Lower lobe of right lung (tissue), 2 donors: ENCODE measurements around the gene CD81. TPM values are rescaled to one million over a fixed set of nuclear protein-coding genes. Genes with fewer than 3 reads are reported as not detected.
"Not testable (repeated sequence)": the region's sequence is repeated elsewhere in the genome, so short reads cannot be mapped to it uniquely, and the experiment has no call there.

ENCODE experiments used
- ATAC-seq, 2 donors: fragments of 200-7000 bp; cut with Tn5 transposase; one replicate each; pipeline ENCODE4 v1.9.1; 2020 to 2022; ENCODE audit warnings: mild to moderate bottlenecking in 2 of 2, moderate library complexity in 2 of 2
- DNase-seq: peaks from one replicate; pipeline ENCODE4 v3.0.0-alpha.2; 2020
- H3K27ac ChIP-seq: fragments of 200-600 bp; one replicate; pipeline ENCODE4 v1.8.0; 2022
- H3K27me3 ChIP-seq: fragments of 200-600 bp; one replicate; pipeline ENCODE4 v1.8.0; 2022; ENCODE audit warnings: low read depth
- H3K36me3 ChIP-seq: fragments of 200-600 bp; one replicate; pipeline ENCODE4 v1.8.0; 2022; ENCODE audit warnings: mild to moderate bottlenecking
- H3K4me1 ChIP-seq: fragments of 200-600 bp; one replicate; pipeline ENCODE4 v1.8.0; 2022
- H3K4me3 ChIP-seq: fragments of 200-600 bp; one replicate; pipeline ENCODE4 v1.8.0; 2022; ENCODE audit warnings: mild to moderate bottlenecking
- H3K9me3 ChIP-seq: fragments of 200-600 bp; one replicate; pipeline ENCODE4 v1.8.0; 2022
- CTCF ChIP-seq: fragments of 200-600 bp; IDR thresholded peaks from one replicate; pipeline ENCODE4 v1.8.0; 2022; ENCODE audit warnings: antibody characterized with exemption, mild to moderate bottlenecking
- intact Hi-C: fragments of 100-400 bp; cut with DNase I; formaldehyde crosslinking; loops from one replicate; pipeline ENCODE4 v1.11.0; 2022
- total RNA-seq: library from RNA; stranded (reverse); fragmentation: NEBNext Ultra II Directional; extraction: Animal tissue kit (Norgen Biotek cat#: 25700); gene quantifications from one replicate; pipeline ENCODE4 v1.2.1, GENCODE V29; 2021
- donor health status: DM: no; HTN: yes; CAD: no; lungs with severe emphysema.

Gene CD81
- total RNA-seq, 1 donor from 2014 or later, result 850 TPM

- ATAC-seq (no peak), DNase-seq (no peak)
- intact Hi-C loops, result no loop called here
- H3K4me3 ChIP-seq, result no peak overlapping the region
- no peaks in the 10 kb centered on the region for H3K27me3 ChIP-seq
- peaks cover 13% of the 10 kb centered on the region for H3K4me1 ChIP-seq
- TF ChIP-seq CTCF, result no peak
- H3K27ac ChIP-seq, result no peak overlapping the region
- H3K9me3 ChIP-seq, result no peaks in the 10 kb centered on the region
- no peaks in the 10 kb centered on the region for H3K36me3 ChIP-seq
Measured at GRCh38 chr11:2363577-2364370, 13.3 kb upstream of the CD81 start.

- H3K9me3 ChIP-seq, H3K27me3 ChIP-seq, H3K36me3 ChIP-seq, H3K27ac ChIP-seq, DNase-seq, H3K4me3 ChIP-seq, intact Hi-C loops, ATAC-seq: not testable (repeated sequence)
- H3K4me1 ChIP-seq, result peaks cover 13% of the 10 kb centered on the region
Measured at GRCh38 chr11:2364386-2364785, 12.7 kb upstream of the CD81 start.

DNA sequence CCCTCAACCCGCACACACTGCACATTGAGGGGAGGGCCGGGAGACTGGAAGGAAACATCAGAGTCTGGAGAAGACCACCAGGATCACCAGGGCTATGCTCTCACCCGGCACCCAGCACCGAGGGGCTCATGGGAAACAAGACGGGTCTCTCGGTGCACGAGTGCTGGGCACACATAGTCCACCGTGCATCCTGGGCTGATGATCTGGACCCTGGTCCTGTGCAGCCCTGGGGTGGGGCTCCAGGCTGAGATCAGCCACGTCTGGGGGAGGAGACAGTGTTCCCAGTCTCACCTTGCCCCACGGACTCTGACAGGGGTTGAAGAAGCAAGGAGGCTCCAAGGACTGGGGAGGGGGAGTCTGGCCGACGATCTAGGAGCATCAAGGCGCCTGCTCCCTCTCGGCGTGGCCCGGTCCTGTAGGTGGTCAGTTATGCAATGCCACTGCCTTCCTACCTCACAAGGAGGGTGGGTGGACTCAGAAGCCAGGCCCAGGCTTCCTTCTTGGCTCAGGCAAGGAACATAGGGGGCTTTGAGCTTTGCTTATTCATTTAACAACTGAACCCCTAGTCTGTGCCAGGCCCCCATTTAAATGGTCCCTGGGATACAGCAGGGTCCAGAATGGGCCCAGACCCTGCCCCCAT is 11.4 kb upstream of the CD81 start:
- Histone ChIP-seq H3K9me3 (no peaks in the 10 kb centered on the region), H3K4me1 (peaks cover 13% of the 10 kb centered on the region), H3K27me3 (no peaks in the 10 kb centered on the region), H3K4me3 (no peak overlapping the region), H3K36me3 (no peaks in the 10 kb centered on the region), H3K27ac (no peak overlapping the region)
- no peak for ATAC-seq
- DNase-seq, result no peak
- intact Hi-C loops, result no loop called here
- TF ChIP-seq CTCF, result no peak

DNA sequence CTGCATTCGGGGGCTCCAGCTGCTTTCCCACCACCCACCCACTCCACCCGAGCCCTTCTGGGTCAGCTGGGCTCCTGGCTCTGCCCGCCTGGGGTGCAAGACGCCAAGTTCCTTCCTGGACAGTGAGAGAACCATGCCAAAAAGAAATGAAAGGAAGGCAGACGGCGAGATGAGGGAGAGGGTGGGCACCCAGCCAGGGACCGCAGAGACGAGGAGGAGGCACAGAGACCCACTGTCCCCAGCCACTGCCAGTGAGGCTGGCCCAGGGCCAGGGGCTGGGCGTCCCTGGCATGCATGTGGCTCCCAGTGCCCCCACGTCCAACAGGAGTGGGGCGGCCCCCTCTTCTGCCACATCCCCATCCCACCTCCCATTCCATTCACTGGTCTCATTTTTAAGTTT is 10.8 kb upstream of the CD81 start:
- no peaks in the 10 kb centered on the region for H3K36me3 ChIP-seq
- no peak overlapping the region for H3K4me3 ChIP-seq
- H3K9me3 ChIP-seq, result no peaks in the 10 kb centered on the region
- no peak for TF ChIP-seq CTCF
- H3K27me3 ChIP-seq, result no peaks in the 10 kb centered on the region
- intact Hi-C loops, result no loop called here
- H3K27ac ChIP-seq, result no peak overlapping the region
- ATAC-seq, result peak in 1 of 2 donors; percentile 4
- DNase-seq, result no peak
- peaks cover 13% of the 10 kb centered on the region for H3K4me1 ChIP-seq

GRCh38 chr11:2366733-2367132 is 10.4 kb upstream of the CD81 start:
- ATAC-seq (no peak), DNase-seq (no peak)
- H3K4me3 ChIP-seq, result no peak overlapping the region
- H3K4me1 ChIP-seq, result peaks cover 13% of the 10 kb centered on the region
- intact Hi-C loops, result no loop called here
- no peaks in the 10 kb centered on the region for H3K36me3 ChIP-seq
- no peak overlapping the region for H3K27ac ChIP-seq
- H3K27me3 ChIP-seq, result no peaks in the 10 kb centered on the region
- TF ChIP-seq CTCF, result no peak
- no peaks in the 10 kb centered on the region for H3K9me3 ChIP-seq
